Measurements from ENCODE around the gene GCNT1. TPM values are rescaled to one million over a fixed set of nuclear protein-coding genes. Genes with fewer than 3 reads are reported as not detected.
"Not testable (repeated sequence)": the region's sequence is repeated elsewhere in the genome, so short reads cannot be mapped to it uniquely, and the experiment has no call there.

GCNT1 gene
- total RNA-seq, 1 experiment from 2014 or later, result 0.28 TPM

GRCh38 chr9:76474419-76474818 is 15.4 kb downstream of the GCNT1 start:
- Histone ChIP-seq H3K9me3 (ENCODE audit: control insufficient read depth, insufficient read depth, low read depth, low read length) (no peaks in the 10 kb centered on the region), H3K4me3 (ENCODE audit: low read depth in 2 of 2, low read length in 2 of 2) (no peak overlapping the region), H3K27ac (ENCODE audit: low read length) (no peak overlapping the region), H3K4me1 (ENCODE audit: control insufficient read depth, insufficient read depth, low read length) (no peaks in the 10 kb centered on the region), H3K36me3 (ENCODE audit: control insufficient read depth, insufficient read depth, low read length) (no peaks in the 10 kb centered on the region), H3K27me3 (ENCODE audit: control insufficient read depth, insufficient read depth, low read length) (no peaks in the 10 kb centered on the region)
- ChIA-PET POLR2A (no interaction called here), CTCF (no interaction called here)
- no peak for TF ChIP-seq POLR2AphosphoS5 (IDR thresholded peaks at IDR 0.05; ENCODE audit: low read depth, low read length)
- TF ChIP-seq CTCF (IDR thresholded peaks at IDR 0.05), result no peak
- no peak for TF ChIP-seq REST (IDR thresholded peaks at IDR 0.05; ENCODE audit: insufficient read depth in 1 of 2, low read depth in 2 of 2, low read length in 1 of 2)
- no peak for TF ChIP-seq SIN3A (IDR thresholded peaks at IDR 0.05; ENCODE audit: borderline replicate concordance, insufficient read depth, low read depth, low read length)
- TF ChIP-seq TCF7L2 (IDR thresholded peaks at IDR 0.05; ENCODE audit: low read depth, low read length), result no peak
- BruUV-seq (replicated peaks), result no TSS peak
- intact Hi-C loops (cut with micrococcal nuclease; ENCODE audit: unreplicated experiment) (no loop called here), in situ Hi-C loops (cut with HindIII; ENCODE audit: low pct_unique_long_range_greater_than_20kb, low sequenced_read_pairs) (no loop called here)
- ATAC-seq (no peak), DNase-seq (ENCODE audit: low read depth, low spot score) (no peak)

GRCh38 chr9:76475686-76476085 is 16.7 kb downstream of the GCNT1 start:
- POLR2A ChIA-PET, result no interaction called here
- no peak for TF ChIP-seq TCF7L2 (IDR thresholded peaks at IDR 0.05; ENCODE audit: low read depth, low read length)
- TF ChIP-seq SIN3A (IDR thresholded peaks at IDR 0.05; ENCODE audit: borderline replicate concordance, insufficient read depth, low read depth, low read length), result no peak
- TF ChIP-seq POLR2AphosphoS5 (IDR thresholded peaks at IDR 0.05; ENCODE audit: low read depth, low read length), result no peak
- no peak for TF ChIP-seq REST (IDR thresholded peaks at IDR 0.05; ENCODE audit: insufficient read depth in 1 of 2, low read depth in 2 of 2, low read length in 1 of 2)
- TF ChIP-seq CTCF (IDR thresholded peaks at IDR 0.05), result no peak
- no peak for ATAC-seq

GRCh38 chr9:76477818-76478217 is 18.8 kb downstream of the GCNT1 start:
- BruUV-seq (replicated peaks); intact Hi-C loops (cut with micrococcal nuclease; ENCODE audit: unreplicated experiment); POLR2A ChIA-PET; H3K4me3 ChIP-seq (ENCODE audit: low read depth in 2 of 2, low read length in 2 of 2); H3K4me1 ChIP-seq (ENCODE audit: control insufficient read depth, insufficient read depth, low read length); H3K27me3 ChIP-seq (ENCODE audit: control insufficient read depth, insufficient read depth, low read length); H3K9me3 ChIP-seq (ENCODE audit: control insufficient read depth, insufficient read depth, low read depth, low read length); CTCF ChIA-PET; H3K36me3 ChIP-seq (ENCODE audit: control insufficient read depth, insufficient read depth, low read length); in situ Hi-C loops (cut with HindIII; ENCODE audit: low pct_unique_long_range_greater_than_20kb, low sequenced_read_pairs); H3K27ac ChIP-seq (ENCODE audit: low read length); DNase-seq (ENCODE audit: low read depth, low spot score); ATAC-seq: not testable (repeated sequence)

More at GRCh38 chr9:76475686-76476085, 16.7 kb downstream of the GCNT1 start:
- intact Hi-C loops (cut with micrococcal nuclease; ENCODE audit: unreplicated experiment) (no loop called here), in situ Hi-C loops (cut with HindIII; ENCODE audit: low pct_unique_long_range_greater_than_20kb, low sequenced_read_pairs) (no loop called here)
- no TSS peak for BruUV-seq (replicated peaks)
- Histone ChIP-seq H3K9me3 (ENCODE audit: control insufficient read depth, insufficient read depth, low read depth, low read length) (no peaks in the 10 kb centered on the region), H3K27me3 (ENCODE audit: control insufficient read depth, insufficient read depth, low read length) (no peaks in the 10 kb centered on the region), H3K36me3 (ENCODE audit: control insufficient read depth, insufficient read depth, low read length) (no peaks in the 10 kb centered on the region), H3K4me1 (ENCODE audit: control insufficient read depth, insufficient read depth, low read length) (no peaks in the 10 kb centered on the region), H3K4me3 (ENCODE audit: low read depth in 2 of 2, low read length in 2 of 2) (no peak overlapping the region), H3K27ac (ENCODE audit: low read length) (no peak overlapping the region)
- CTCF ChIA-PET, result no interaction called here
- no peak for DNase-seq (ENCODE audit: low read depth, low spot score)

Data from Panc1 (cell line).